GM18867 (cell line): ENCODE data around the gene APOOL.
"Not testable (repeated sequence)": the region's sequence is repeated elsewhere in the genome, so short reads cannot be mapped to it uniquely, and the experiment has no call there.

Source experiments
- ATAC-seq: cut with Tn5 transposase; IDR thresholded peaks from one replicate; pipeline ENCODE4 v1.9.1; 2021; ENCODE audit warnings: mild to moderate bottlenecking, moderate library complexity; ENCODE audit not compliant: unreplicated experiment

APOOL gene

GRCh38 chrX:85077247-85077646 is 73.6 kb downstream of the APOOL start:
- not testable (repeated sequence) for ATAC-seq

- peak; percentile 94 for ATAC-seq
These were observed 81.2 kb downstream of the APOOL start for GRCh38 chrX:85084770-85085393.

GRCh38 chrX:85089321-85089840 is 85.7 kb downstream of the APOOL start:
- no peak for ATAC-seq

GRCh38 chrX:85107407-85107806 is 103.7 kb downstream of the APOOL start:
- no peak for ATAC-seq

GRCh38 chrX:85108165-85108564 is 104.5 kb downstream of the APOOL start:
- ATAC-seq, result no peak

- ATAC-seq, result peak; percentile 84
These were observed 105.6 kb downstream of the APOOL start for GRCh38 chrX:85109235-85109634.

- peak; percentile 40 for ATAC-seq
These were observed 107.7 kb downstream of the APOOL start for GRCh38 chrX:85111347-85111746.

- ATAC-seq, result no peak
These were observed 108.6 kb downstream of the APOOL start for GRCh38 chrX:85112293-85112692.

- ATAC-seq, result no peak
These were observed 110.1 kb downstream of the APOOL start for GRCh38 chrX:85113746-85114145.

- ATAC-seq, result no peak
These were observed 110.5 kb downstream of the APOOL start for GRCh38 chrX:85114171-85114570.

- no peak for ATAC-seq
These were observed 111.1 kb downstream of the APOOL start for GRCh38 chrX:85114776-85115175.

- ATAC-seq, result no peak
These were observed 111.6 kb downstream of the APOOL start for GRCh38 chrX:85115252-85115651.

GRCh38 chrX:85136409-85136808 is 132.7 kb downstream of the APOOL start:
- no peak for ATAC-seq

- ATAC-seq, result no peak
These were observed 135.7 kb downstream of the APOOL start for GRCh38 chrX:85139422-85139821.

GRCh38 chrX:85140964-85141363 is 137.3 kb downstream of the APOOL start:
- no peak for ATAC-seq
